Stimulated activated naive CD4-positive, alpha-beta T cell treated with Interleukin-2 at 50 U/mL for 16 hours (primary cell): Measurements from ENCODE around the gene FGD6.
"Not testable (repeated sequence)": the region's sequence is repeated elsewhere in the genome, so short reads cannot be mapped to it uniquely, and the experiment has no call there.

Experiments used
- DNase-seq: peaks from one replicate; lab custom pipeline; 2025; lab: John Stamatoyannopoulos, UW

Gene FGD6

DNA sequence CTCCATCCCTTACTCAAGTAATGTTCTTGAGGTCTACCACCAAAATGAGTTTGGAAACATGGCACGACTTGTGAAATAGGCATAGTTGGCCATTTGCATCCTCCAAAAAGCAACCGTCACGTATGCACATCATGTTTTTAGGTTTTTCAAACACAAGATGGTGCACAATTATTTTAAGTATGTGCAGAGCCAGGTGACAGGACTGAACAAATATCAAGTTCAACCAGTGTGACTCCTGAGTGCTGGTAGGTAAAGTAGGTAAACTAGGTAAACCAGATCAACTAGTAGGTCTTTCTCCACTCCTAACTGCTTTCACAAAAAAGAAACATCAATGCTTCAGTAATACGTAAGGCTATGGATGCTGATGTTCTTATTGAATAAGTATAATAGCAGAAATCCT is 39.1 kb downstream of the FGD6 start:
- no peak for DNase-seq

GRCh38 chr12:95177201-95177768 is 40.0 kb downstream of the FGD6 start:
- no peak for DNase-seq

GRCh38 chr12:95173392-95174251 is 43.6 kb downstream of the FGD6 start:
- DNase-seq, result no peak

- no peak for DNase-seq
Observed at GRCh38 chr12:95169368-95169767, 47.9 kb downstream of the FGD6 start.

- no peak for DNase-seq
Observed at GRCh38 chr12:95168746-95169145, 48.5 kb downstream of the FGD6 start.

DNA sequence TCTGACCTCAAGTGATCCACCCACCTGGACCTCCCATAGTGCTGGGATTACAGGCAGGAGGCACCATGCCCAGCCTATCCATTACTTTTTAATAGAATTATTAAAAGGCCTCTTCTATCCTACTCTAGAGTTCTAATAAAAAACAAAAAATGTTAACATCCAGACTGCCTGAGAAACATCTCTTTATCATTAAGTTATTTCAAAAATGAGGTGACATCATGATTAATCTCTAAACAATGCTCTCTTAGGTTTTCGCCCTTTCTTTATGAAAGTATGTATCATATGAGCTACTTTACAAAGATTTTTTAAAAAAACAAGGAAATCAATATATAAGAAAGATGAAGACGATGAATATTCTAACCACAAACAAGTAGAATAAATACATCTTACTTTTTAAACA is 52.6 kb downstream of the FGD6 start:
- DNase-seq, result no peak

GRCh38 chr12:95158919-95159318 is 58.3 kb downstream of the FGD6 start:
- DNase-seq, result no peak

DNA sequence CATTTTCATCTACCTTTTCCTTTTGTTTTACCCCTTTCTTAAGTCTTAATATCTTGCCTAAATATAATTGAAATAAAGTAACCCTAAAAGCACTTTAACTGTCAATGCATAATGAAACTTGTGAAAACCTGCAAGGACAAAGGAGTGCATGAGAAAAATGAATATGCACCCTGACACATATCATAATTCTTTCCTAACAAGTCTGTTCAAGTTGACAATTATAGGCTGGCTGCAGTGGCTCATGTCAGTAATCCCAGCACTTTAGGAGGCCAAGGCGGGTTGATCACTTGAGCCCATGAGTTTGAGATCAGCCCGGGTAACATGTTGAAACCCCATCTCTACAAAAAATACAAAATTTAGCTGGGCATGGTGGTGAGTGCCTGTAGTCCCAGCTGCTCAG is 65.4 kb downstream of the FGD6 start:
- DNase-seq, result no peak

DNA sequence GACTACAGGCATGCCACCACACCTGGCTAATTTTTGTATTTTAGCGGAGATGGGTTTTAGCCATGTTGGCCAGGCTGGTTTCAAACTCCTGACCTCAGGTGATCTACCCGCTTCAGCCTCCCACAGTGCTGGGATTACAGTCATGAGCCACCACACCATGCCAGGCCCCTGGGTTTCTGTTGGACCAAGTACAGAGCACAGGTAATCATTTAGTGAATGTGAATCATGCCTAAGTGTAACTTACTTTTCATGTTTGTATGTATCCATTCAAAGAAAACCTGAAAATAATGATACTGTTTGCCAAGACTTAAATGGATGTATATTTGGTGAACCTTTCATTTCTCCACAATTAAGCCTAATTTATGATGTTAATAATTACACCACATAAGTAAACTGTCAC is 65.9 kb downstream of the FGD6 start:
- DNase-seq, result no peak

GRCh38 chr12:95150501-95150900 is 66.8 kb downstream of the FGD6 start:
- no peak for DNase-seq

- no peak for DNase-seq
Observed at GRCh38 chr12:95147866-95148265, 69.4 kb downstream of the FGD6 start.

- DNase-seq, result no peak
Observed at GRCh38 chr12:95146769-95147168, 70.5 kb downstream of the FGD6 start.

- no peak for DNase-seq
Observed at GRCh38 chr12:95143621-95144205, 73.6 kb downstream of the FGD6 start.

- no peak for DNase-seq
Observed at GRCh38 chr12:95142431-95143151, 74.7 kb downstream of the FGD6 start.

DNA sequence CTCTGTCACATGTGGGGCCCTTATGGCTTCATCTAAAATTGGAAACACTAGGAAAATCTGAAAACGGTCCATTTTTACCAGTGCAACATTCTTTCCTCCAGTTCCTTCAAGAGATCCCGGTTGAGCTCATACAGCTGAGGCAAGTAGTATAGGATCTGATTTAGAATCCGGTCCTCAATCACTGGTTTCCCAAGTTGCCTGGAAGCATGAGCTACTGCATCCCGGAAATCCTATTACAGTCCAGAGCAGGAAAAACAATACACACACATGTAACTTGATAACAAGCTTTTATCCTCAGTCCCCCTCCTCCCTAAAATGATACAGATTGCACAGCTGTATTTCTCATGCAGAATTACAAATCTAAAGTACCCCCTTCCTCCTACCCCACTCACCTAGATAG is 76.0 kb downstream of the FGD6 start:
- DNase-seq, result no peak

DNA sequence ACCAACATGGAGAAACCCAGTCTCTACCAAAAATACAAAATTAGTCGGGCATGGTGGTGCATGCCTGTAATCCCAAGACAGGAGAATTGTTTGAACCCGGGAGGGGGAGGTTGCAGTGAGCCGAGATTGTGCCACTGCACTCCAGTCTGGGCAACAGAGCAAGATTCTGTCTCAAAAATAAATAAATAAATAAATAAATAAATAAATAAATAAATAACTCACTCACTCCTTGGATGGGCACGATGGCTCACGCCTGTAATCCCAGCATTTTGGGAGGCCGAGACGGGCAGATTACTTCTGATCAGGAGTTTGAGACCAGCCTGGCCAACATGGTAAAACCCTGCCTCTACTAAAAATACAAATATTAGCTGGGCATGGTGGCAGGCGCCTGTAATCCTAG is 79.2 kb downstream of the FGD6 start:
- DNase-seq, result not testable (repeated sequence)

- no peak for DNase-seq
Observed at GRCh38 chr12:95136598-95136997, 80.7 kb downstream of the FGD6 start.

DNA sequence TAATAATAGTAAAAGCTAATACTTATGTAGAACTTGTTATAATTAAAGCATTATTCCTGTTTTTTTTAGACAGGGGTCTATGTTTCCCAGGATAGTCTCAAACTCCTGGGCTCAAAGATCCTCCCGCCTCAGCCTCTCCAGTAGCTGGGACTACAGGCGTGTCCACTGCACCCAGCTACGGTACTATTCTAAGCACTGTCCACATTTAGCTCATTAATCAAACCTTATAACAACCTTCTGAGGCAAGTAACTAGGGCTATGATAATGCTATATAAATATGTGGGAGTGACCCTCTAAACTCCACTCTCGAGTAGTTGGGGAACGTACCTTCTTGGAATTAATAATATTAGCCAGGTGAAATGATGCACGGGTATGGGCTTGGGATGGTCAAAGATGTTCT is 83.2 kb downstream of the FGD6 start:
- no peak for DNase-seq

DNA sequence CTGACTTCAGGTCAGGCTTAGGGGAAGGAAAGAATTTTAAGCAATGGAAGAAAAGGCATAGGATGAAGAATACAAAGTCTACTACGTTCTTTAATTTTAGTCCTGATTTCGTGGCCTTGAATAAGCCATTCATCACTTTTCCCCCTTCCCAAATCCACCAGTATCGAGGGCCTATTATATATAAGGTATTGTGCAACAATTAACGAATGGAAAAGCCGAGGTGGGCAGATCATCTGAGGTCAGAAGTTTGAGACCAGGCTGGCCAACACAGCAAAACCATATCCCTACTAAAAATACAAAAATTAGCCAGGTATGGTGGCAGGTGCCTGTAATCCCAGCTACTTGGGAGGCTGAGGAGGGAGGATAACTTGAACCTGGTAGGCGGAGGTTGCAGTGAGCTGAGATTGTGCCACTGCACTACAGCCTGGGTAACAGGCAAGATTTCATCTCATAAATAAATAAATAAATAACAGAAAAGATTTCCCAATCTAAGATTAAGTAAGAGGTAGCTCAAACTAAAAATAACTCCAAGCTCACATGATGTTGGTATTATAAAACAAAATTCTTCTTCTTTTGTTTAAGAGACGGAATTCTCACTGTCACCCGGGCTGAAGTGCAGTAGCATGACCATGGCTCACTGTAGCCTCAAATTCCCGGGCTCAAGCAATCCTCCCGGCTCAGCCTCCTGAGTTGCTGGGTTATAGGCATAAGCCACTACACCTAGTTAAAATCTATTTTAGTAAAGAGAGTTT is 85.5 kb downstream of the FGD6 start:
- DNase-seq, result no peak

DNA sequence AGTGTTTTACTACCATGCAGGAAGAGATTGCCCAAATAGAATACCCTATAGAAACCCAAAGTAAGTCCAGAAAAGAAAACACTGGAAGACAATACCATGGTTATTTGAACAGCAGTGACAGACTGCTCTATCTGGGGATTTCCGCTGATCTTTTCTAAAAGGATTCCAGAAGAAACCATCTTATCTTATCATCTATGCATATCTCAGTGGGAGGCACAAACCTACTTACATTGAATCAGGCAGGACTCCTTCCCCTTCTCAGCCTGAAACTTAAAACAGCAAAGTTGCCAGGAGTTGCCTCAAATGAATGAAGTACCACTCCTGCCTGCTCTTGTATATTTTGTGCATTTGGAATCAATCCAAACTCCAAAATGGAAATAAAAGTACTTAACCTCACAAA is 87.2 kb downstream of the FGD6 start:
- DNase-seq, result no peak

- DNase-seq, result no peak
Observed at GRCh38 chr12:95129115-95129514, 88.2 kb downstream of the FGD6 start.

DNA sequence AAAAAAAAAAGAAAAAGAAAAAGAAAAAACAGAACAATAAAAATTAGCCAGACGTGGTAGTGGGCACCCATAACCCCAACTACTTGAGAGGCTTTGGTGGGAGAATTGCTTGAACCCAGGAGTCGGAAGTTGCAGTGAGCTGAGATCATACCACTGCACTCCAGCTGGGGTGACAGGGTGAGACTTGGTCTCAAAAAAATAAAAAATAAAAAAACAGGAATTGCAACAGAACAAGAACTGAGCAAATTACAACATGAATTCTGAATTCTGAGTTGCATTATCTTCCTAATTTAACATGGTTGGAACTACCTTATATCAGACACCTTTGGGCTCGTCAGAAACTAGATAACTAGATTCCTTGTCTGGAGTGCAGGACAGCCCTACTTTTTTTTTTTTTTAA is 90.5 kb downstream of the FGD6 start:
- no peak for DNase-seq
